ENCODE measurements around the gene ATP10A.
A peak's percentile ranks its signal among the peaks of the same experiment; 100 is the strongest.

ATP10A gene

GRCh38 chr15:25804451-25804850 lies 58.7 kb downstream of the ATP10A start:
- no peak for DNase-seq (ENCODE audit: low spot score)
- Mint-ChIP-seq H3K27me3 (ENCODE audit: low read depth) (no peaks in the 10 kb centered on the region), H3K27ac (no peak overlapping the region), H3K4me1 (ENCODE audit: low read depth) (peaks cover 28% of the 10 kb centered on the region), H3K4me3 (no peak overlapping the region), H3K36me3 (ENCODE audit: low read depth) (peaks cover 14% of the 10 kb centered on the region), H3K9me3 (no peaks in the 10 kb centered on the region)

- Mint-ChIP-seq H3K27me3 (ENCODE audit: low read depth) (no peaks in the 10 kb centered on the region), H3K4me1 (ENCODE audit: low read depth) (peaks cover 27% of the 10 kb centered on the region), H3K36me3 (ENCODE audit: low read depth) (peaks cover 13% of the 10 kb centered on the region), H3K27ac (no peak overlapping the region), H3K9me3 (no peaks in the 10 kb centered on the region), H3K4me3 (no peak overlapping the region)
- DNase-seq (ENCODE audit: low spot score), result no peak
These were observed 59.6 kb downstream of the ATP10A start for GRCh38 chr15:25803541-25803940.

DNA sequence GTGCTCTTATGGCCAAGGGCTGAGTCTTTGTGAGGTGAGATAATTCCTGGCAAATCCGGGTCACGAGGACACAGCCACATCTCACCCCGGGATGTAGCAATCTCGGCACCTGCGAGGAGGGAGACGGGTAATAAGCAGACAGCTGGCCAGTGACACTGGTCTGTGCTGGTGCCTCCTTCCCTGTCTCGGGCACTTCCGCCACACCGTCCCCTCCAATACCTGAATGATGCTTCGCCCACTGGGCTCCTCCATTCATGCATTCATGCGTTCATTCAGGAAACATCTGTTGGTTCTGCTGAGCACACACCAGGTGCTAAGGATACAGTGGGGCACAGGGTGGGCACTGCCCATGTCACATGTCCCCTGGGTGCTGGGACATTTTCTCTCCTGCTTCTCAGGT lies 60.1 kb downstream of the ATP10A start:
- DNase-seq (ENCODE audit: low spot score), result no peak
- H3K27ac Mint-ChIP-seq, result peak overlapping the region; percentile 12
- peaks cover 27% of the 10 kb centered on the region for H3K4me1 Mint-ChIP-seq (ENCODE audit: low read depth)
- no peak overlapping the region for H3K4me3 Mint-ChIP-seq
- H3K9me3 Mint-ChIP-seq, result no peaks in the 10 kb centered on the region
- peaks cover 13% of the 10 kb centered on the region for H3K36me3 Mint-ChIP-seq (ENCODE audit: low read depth)
- no peaks in the 10 kb centered on the region for H3K27me3 Mint-ChIP-seq (ENCODE audit: low read depth)

- H3K27me3 Mint-ChIP-seq (ENCODE audit: low read depth), result no peaks in the 10 kb centered on the region
- no peak for DNase-seq (ENCODE audit: low spot score)
- no peaks in the 10 kb centered on the region for H3K9me3 Mint-ChIP-seq
- peaks cover 11% of the 10 kb centered on the region for H3K36me3 Mint-ChIP-seq (ENCODE audit: low read depth)
- H3K4me3 Mint-ChIP-seq, result no peak overlapping the region
- no peak overlapping the region for H3K27ac Mint-ChIP-seq
- H3K4me1 Mint-ChIP-seq (ENCODE audit: low read depth), result peaks cover 24% of the 10 kb centered on the region
These were observed 60.8 kb downstream of the ATP10A start for GRCh38 chr15:25802285-25802830.

GRCh38 chr15:25801586-25802284 lies 61.4 kb downstream of the ATP10A start:
- Mint-ChIP-seq H3K36me3 (ENCODE audit: low read depth) (peaks cover 11% of the 10 kb centered on the region), H3K27me3 (ENCODE audit: low read depth) (no peaks in the 10 kb centered on the region), H3K4me1 (ENCODE audit: low read depth) (peaks cover 26% of the 10 kb centered on the region), H3K27ac (no peak overlapping the region), H3K4me3 (no peak overlapping the region), H3K9me3 (no peaks in the 10 kb centered on the region)
- DNase-seq (ENCODE audit: low spot score), result no peak

DNA sequence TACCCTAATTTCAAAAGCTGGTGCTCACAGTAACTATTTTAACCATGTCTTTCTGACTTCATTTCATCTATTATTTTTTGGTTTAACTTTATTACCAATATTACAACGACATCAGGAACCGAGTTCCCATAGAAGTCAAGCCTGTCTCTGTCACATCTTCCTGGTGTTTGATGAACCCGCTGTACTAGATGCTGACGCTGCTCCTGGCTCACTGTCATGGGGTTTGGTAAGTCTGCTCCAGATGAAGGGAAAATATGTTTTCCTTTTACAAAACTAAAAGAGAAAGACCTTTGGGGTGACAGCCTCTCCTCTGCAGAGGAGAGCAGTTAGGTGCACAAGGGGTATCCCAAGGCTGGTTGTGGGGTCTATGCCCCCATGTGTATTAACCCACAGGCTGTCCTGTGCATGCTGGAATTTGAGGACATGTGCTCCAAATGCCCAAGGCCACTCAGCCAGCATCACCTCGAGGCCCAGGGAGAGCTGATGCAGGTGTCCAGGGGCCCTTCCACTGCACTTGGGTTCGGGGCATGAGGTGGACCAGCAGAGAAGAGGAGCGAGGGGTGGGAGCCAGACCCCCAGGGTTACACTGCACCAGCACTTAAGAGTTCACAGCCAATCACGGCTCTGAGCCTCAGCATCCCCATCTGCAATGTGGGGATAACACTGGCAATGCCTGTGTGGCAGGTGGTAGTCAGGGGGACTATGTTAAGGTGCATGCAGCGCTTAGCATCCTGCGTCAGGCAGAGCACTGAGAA lies 62.2 kb downstream of the ATP10A start:
- Mint-ChIP-seq H3K4me1 (ENCODE audit: low read depth) (peaks cover 22% of the 10 kb centered on the region), H3K9me3 (no peaks in the 10 kb centered on the region), H3K27ac (no peak overlapping the region), H3K4me3 (no peak overlapping the region), H3K27me3 (ENCODE audit: low read depth) (no peaks in the 10 kb centered on the region), H3K36me3 (ENCODE audit: low read depth) (peaks cover 9% of the 10 kb centered on the region)
- DNase-seq (ENCODE audit: low spot score), result no peak

DNA sequence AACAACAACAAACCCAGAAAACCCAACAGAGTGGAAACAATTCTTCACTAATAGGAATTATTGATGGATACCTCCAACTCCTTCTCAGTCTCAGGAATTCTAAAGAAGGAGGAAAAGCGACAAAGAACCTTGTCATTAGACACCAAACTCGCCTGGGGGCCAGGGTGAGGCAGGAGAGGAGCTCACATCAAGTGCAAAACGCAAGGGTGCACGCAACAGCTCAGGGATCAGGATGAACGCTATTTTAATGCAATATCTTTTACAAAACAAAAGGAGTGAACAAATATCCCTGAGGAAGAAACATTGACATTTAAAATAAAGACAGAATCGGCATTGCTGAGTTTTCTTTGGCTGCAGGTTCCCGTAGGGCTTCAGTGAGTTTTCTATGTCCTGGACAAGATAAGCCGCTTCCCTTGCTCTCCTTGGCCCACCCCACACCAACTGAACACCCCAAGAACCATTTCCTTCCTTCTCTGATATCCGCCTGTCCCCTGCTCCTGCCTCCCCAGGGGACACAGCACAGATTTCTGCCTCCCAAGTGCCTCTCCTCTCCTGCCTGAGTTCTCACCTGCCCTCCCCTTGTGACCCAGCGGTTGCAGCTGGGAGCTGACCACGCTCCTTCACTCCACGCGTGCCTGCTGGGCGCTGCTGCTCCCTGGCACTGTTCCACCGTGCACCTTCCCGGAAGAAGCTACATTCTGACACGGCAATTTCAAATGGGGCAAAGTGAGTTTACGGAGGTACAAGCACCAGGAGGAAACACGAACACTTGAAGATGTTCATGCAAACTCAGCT lies 63.0 kb downstream of the ATP10A start:
- Mint-ChIP-seq H3K9me3 (no peaks in the 10 kb centered on the region), H3K4me1 (ENCODE audit: low read depth) (peaks cover 25% of the 10 kb centered on the region)

GRCh38 chr15:25797936-25798901 lies 64.9 kb downstream of the ATP10A start:
- H3K9me3 Mint-ChIP-seq, result no peaks in the 10 kb centered on the region
- no peak for DNase-seq (ENCODE audit: low spot score)
- H3K4me3 Mint-ChIP-seq, result no peak overlapping the region
- peak overlapping the region; percentile 47 for H3K27ac Mint-ChIP-seq
- H3K4me1 Mint-ChIP-seq (ENCODE audit: low read depth), result peaks cover 34% of the 10 kb centered on the region
- H3K36me3 Mint-ChIP-seq (ENCODE audit: low read depth), result peaks cover 12% of the 10 kb centered on the region
- H3K27me3 Mint-ChIP-seq (ENCODE audit: low read depth), result no peaks in the 10 kb centered on the region

More for the DNA sequence above, 63.0 kb downstream of the ATP10A start:
- Mint-ChIP-seq H3K27me3 (ENCODE audit: low read depth) (no peaks in the 10 kb centered on the region), H3K27ac (no peak overlapping the region), H3K4me3 (no peak overlapping the region), H3K36me3 (ENCODE audit: low read depth) (peaks cover 9% of the 10 kb centered on the region)
- DNase-seq (ENCODE audit: low spot score), result no peak

DNA sequence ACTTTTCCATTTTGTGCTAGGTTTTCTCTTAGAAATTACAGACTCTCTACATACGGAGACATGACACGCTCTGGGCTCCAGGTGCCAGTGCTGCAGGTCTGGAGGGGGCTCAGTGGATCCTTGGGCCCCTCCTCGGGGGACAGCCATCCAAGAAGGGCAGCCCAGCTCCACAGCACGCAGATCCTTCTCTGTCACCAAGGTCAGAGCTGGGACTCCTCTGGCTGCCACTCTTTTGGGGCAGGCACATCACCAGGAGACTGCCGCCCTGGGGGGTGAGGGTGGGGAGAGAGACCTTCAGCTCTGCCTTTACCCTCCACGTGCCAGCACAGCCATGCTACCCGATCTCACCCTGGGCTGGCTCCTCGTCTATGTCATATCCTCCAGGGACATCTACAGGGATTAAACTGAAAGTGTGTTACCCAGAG lies 65.6 kb downstream of the ATP10A start:
- peaks cover 34% of the 10 kb centered on the region for H3K4me1 Mint-ChIP-seq (ENCODE audit: low read depth)
- no peaks in the 10 kb centered on the region for H3K27me3 Mint-ChIP-seq (ENCODE audit: low read depth)
- H3K27ac Mint-ChIP-seq, result no peak overlapping the region
- H3K36me3 Mint-ChIP-seq (ENCODE audit: low read depth), result peaks cover 12% of the 10 kb centered on the region
- no peak for DNase-seq (ENCODE audit: low spot score)
- no peak overlapping the region for H3K4me3 Mint-ChIP-seq
- H3K9me3 Mint-ChIP-seq, result no peaks in the 10 kb centered on the region

DNA sequence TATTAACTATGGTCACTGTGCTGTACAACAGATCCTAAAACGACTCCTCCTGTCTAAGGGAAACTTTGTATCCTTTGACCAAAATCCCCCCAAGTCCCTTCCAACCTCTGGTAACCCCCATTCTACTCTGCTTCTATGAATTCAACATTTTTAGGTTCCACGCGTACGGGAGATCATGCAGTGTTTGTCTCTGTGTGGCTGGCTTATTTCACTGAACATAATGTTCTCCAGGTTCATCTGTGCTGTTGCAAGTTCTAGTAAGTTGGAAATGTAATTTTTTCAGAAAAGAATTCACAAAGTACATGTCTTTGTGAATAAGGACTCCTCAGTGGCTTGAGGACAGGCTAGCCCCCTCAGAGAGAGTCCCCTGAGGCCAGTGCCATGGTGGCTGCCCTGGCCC lies 66.1 kb downstream of the ATP10A start:
- no peaks in the 10 kb centered on the region for H3K27me3 Mint-ChIP-seq (ENCODE audit: low read depth)
- no peaks in the 10 kb centered on the region for H3K9me3 Mint-ChIP-seq
- peaks cover 12% of the 10 kb centered on the region for H3K36me3 Mint-ChIP-seq (ENCODE audit: low read depth)
- no peak overlapping the region for H3K4me3 Mint-ChIP-seq
- no peak overlapping the region for H3K27ac Mint-ChIP-seq
- DNase-seq (ENCODE audit: low spot score), result no peak
- peaks cover 37% of the 10 kb centered on the region for H3K4me1 Mint-ChIP-seq (ENCODE audit: low read depth)

DNA sequence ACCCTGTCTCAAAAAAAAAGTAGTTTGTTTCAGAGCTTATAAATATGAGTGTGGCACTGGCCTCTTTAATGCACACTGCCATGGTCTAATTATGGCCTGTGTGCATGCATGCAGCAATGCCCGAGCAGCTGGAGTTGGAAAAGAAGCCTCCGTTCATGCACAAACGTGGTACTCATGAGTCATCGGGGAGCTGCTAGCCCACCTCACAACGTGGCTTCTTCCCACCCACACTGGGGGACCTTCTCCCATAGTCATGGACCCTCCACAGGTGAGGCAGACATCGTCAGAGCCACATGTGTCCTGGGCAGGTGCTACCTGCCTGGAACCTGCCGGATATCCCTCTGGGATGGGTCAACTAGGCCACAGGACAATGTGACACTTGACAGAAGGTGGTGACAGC lies 66.7 kb downstream of the ATP10A start:
- Mint-ChIP-seq H3K4me3 (no peak overlapping the region), H3K4me1 (ENCODE audit: low read depth) (peaks cover 43% of the 10 kb centered on the region), H3K9me3 (no peaks in the 10 kb centered on the region), H3K27me3 (ENCODE audit: low read depth) (no peaks in the 10 kb centered on the region), H3K27ac (no peak overlapping the region), H3K36me3 (ENCODE audit: low read depth) (peaks cover 12% of the 10 kb centered on the region)
- no peak for DNase-seq (ENCODE audit: low spot score)

DNA sequence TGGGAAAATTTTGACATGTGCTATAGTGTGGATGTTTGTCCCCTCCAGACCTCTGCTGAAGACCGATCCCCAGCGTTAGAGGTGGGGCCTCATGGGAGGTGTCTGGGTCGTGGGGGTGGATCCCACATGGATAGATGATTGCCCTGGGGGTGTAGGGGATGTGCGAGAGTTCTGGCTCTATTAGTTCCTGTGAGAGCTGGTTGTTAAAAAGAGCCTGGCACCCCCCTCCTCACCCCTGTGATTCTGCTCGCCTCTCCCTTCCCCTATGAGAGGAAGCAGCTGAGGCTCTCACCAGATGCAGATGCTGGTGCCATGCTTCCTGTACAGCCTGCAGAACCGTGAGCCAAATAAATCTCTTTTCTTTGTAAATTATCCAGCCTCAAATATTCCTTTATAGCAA lies 67.4 kb downstream of the ATP10A start:
- H3K27me3 Mint-ChIP-seq (ENCODE audit: low read depth), result no peaks in the 10 kb centered on the region
- peaks cover 47% of the 10 kb centered on the region for H3K4me1 Mint-ChIP-seq (ENCODE audit: low read depth)
- peaks cover 12% of the 10 kb centered on the region for H3K36me3 Mint-ChIP-seq (ENCODE audit: low read depth)
- no peak overlapping the region for H3K4me3 Mint-ChIP-seq
- H3K27ac Mint-ChIP-seq, result no peak overlapping the region
- DNase-seq (ENCODE audit: low spot score), result no peak
- H3K9me3 Mint-ChIP-seq, result no peaks in the 10 kb centered on the region

DNA sequence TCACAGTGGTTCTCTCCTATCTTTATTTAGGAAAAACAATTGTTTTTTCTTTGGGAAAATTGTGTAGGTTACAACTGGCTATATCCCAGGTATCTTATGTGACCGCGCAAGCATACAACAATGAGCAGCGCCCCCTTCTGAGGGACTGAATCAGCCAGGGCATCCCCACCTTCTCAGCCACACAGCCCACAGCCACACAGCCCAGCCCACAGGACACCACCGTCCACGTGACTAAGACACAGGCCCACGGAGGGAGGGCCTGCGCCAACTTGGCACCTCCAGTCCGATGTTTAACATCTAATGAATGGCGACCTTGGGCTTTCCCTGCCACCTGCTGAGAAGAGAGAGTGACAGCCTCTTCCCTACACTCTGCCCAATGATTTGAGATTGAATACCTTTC lies 68.1 kb downstream of the ATP10A start:
- DNase-seq (ENCODE audit: low spot score), result no peak
- Mint-ChIP-seq H3K27ac (no peak overlapping the region), H3K4me3 (no peak overlapping the region), H3K27me3 (ENCODE audit: low read depth) (no peaks in the 10 kb centered on the region), H3K4me1 (ENCODE audit: low read depth) (peaks cover 50% of the 10 kb centered on the region), H3K9me3 (no peaks in the 10 kb centered on the region), H3K36me3 (ENCODE audit: low read depth) (peaks cover 12% of the 10 kb centered on the region)

All from T-helper 2 cell treated with Interferon-gamma antibody and Interleukin-4, amounts not matched to agents 5 μg/mL and 100 μg/mL, for 36 hours (primary cell).